C4-2B (cell line): ENCODE measurements around the gene HOXC6.

Experiments
- CTCF ChIP-seq: fragments of 450-650 bp; conservative IDR thresholded peaks from 2 replicates; pipeline ENCODE4 v1.5.1; 2017; ENCODE audit warnings: mild to moderate bottlenecking
- ZFX ChIP-seq: fragments of 450-650 bp; IDR thresholded peaks from 2 replicates; pipeline ENCODE4 v1.6.1; 2017

GRCh38 chr12:54010053-54010971, 17.9 kb upstream of the HOXC6 start:
- TF ChIP-seq CTCF (no peak), ZFX (no peak)
